GM19328 (cell line): ENCODE measurements around the gene EPG5.
"Not testable (repeated sequence)": the region's sequence is repeated elsewhere in the genome, so short reads cannot be mapped to it uniquely, and the experiment has no call there.

ENCODE experiments used
- ATAC-seq: cut with Tn5 transposase; IDR thresholded peaks from one replicate; pipeline ENCODE4 v1.9.1; 2021; ENCODE audit warnings: mild to moderate bottlenecking, moderate library complexity; ENCODE audit not compliant: unreplicated experiment

EPG5 gene

GRCh38 chr18:45820106-45820745, 146.9 kb downstream of the EPG5 start:
- ATAC-seq: no peak

GRCh38 chr18:45818765-45819164, 148.4 kb downstream of the EPG5 start:
- not testable (repeated sequence) for ATAC-seq

- no peak for ATAC-seq
Observed at GRCh38 chr18:45817543-45817942, 149.6 kb downstream of the EPG5 start.

- ATAC-seq: not testable (repeated sequence)
Observed at GRCh38 chr18:45814733-45815132, 152.4 kb downstream of the EPG5 start.

- ATAC-seq: not testable (repeated sequence)
Observed at GRCh38 chr18:45807144-45807543, 160.0 kb downstream of the EPG5 start.

GRCh38 chr18:45806226-45806625, 160.9 kb downstream of the EPG5 start:
- no peak for ATAC-seq

GRCh38 chr18:45805551-45805950, 161.6 kb downstream of the EPG5 start:
- ATAC-seq: no peak

GRCh38 chr18:45802814-45803492, 164.2 kb downstream of the EPG5 start:
- no peak for ATAC-seq

GRCh38 chr18:45801416-45802004, 165.6 kb downstream of the EPG5 start:
- no peak for ATAC-seq
